Superior temporal gyrus (tissue), 1 donor: ENCODE data around the gene GPR32.
"Not testable (repeated sequence)": the region's sequence is repeated elsewhere in the genome, so short reads cannot be mapped to it uniquely, and the experiment has no call there.

Experiments used
- DNase-seq: peaks from one replicate; pipeline ENCODE4 v3.0.0-alpha.2; 2016; ENCODE audit errors: extremely low spot score

GPR32 gene

DNA sequence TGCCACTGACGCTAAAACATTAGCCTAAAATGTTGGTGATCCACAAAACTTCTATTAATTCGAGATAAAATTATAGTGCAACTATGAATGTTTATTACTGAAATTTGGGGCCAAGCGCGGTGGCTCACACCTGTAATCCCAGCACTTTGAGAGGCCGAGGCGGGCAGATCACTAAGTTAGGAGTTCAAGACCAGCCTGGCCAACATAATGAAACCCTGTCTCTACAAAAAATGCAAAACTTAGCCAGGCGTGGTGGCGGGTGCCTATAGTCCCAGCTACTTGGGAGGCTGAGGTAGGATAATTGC lies 13.5 kb downstream of the GPR32 start:
- not testable (repeated sequence) for DNase-seq

DNA sequence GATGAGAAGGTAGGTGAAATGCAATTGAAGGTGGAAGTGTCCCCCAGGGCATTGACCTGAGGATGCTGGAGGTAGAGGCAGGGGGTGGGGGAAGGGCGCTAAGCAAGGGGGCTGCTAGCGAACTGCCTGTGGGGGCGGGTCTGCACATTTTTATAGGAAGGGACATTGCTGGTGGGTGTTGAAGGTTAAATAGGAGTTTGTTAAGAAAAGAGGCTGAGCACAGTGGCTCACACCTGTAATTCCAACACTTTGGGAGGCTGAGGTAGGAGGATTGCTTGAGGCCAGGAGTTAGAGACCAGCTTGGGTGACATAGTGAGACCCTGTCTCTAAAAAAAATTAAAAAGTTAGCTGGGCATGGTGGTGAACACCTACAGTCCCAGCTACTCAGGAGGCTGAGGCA lies 14.4 kb downstream of the GPR32 start:
- DNase-seq: no peak

- no peak for DNase-seq
Observed at GRCh38 chr19:50785329-50785728, 15.1 kb downstream of the GPR32 start.

- no peak for DNase-seq
Observed at GRCh38 chr19:50790396-50790795, 20.1 kb downstream of the GPR32 start, which contains the start of gene ACP4. Gene ACP4, plus strand, starts transcription at chr19:50790415. Its CDS starts 0 bp downstream, at chr19:50790415.

GRCh38 chr19:50790922-50791467 lies 20.7 kb downstream of the GPR32 start:
- no peak for DNase-seq

DNA sequence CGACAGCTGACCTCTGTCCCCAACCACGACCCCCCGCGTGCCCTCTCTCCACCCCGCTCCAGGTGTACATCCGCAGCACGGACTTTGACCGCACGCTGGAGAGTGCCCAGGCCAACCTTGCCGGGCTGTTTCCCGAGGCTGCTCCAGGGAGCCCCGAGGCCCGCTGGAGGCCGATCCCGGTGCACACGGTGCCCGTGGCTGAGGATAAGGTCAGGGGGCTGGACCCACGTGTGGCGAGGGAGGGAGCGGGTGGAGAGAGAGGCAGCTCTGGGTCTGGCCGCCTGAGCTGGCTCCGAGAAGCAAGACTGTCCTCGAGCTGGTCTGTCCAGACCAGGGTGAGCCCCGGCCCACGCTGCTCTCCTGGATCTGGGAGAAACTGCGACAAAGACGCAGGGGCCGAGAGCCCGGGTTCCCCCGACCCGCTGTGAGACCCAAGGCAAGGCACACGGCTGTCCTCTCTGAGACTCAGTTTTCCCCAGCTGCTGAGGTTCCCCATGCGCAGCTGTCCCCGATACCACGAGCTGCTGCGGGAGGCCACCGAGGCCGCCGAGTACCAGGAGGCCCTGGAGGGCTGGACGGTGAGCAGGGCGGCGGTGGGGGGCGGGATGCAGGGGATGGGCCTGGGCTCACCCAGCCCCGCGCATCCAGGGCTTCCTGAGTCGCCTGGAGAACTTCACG lies 21.5 kb downstream of the GPR32 start:
- DNase-seq: no peak

DNA sequence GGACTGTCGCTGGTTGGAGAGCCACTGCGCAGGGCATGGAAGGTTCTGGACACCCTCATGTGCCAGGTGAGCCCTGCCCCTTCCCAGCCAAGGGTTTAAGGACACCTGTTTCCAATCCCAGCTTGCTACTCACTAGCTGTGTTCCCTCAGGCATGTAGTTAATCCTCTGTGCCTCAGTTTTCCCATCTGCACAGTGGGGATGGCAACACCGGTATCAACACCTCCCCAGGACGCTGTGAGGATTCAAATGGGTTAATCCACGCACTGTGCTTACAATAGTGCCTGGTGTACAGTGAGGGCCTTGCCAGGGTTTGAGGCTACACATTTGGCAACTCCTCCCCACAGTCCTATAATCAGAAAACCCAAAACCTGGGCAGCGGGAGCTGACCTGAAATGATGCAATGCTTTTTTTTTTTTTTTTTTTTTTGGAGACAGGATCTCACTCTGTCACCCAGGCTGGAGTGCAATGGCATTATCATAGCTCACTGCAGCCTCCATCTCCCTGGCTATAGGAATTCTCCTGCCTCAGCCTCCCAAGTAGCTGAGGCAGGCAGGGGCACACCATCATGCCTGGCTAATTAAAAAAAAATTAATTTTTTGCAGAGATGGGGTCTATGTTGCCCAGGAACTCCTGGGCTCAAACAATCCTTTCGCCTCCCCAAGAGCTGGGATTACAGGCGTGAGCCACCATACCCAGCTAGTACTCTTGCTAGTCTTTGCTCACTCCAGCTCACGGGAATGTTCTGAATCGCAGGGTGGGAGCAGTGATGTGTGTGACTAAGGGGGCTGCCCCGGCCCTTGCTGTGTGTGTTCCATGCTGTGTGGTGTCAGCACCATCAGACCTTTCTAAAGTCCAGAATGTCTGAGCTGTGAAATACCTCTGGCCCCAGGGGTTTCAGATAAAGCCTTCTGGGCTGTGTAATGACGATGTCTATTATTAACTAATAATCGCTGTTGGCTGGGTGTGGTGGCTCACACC lies 22.3 kb downstream of the GPR32 start:
- no peak for DNase-seq

- DNase-seq: no peak
Observed at GRCh38 chr19:50793558-50794065, 23.3 kb downstream of the GPR32 start.

- DNase-seq: no peak
Observed at GRCh38 chr19:50794074-50794875, 24.0 kb downstream of the GPR32 start.

DNA sequence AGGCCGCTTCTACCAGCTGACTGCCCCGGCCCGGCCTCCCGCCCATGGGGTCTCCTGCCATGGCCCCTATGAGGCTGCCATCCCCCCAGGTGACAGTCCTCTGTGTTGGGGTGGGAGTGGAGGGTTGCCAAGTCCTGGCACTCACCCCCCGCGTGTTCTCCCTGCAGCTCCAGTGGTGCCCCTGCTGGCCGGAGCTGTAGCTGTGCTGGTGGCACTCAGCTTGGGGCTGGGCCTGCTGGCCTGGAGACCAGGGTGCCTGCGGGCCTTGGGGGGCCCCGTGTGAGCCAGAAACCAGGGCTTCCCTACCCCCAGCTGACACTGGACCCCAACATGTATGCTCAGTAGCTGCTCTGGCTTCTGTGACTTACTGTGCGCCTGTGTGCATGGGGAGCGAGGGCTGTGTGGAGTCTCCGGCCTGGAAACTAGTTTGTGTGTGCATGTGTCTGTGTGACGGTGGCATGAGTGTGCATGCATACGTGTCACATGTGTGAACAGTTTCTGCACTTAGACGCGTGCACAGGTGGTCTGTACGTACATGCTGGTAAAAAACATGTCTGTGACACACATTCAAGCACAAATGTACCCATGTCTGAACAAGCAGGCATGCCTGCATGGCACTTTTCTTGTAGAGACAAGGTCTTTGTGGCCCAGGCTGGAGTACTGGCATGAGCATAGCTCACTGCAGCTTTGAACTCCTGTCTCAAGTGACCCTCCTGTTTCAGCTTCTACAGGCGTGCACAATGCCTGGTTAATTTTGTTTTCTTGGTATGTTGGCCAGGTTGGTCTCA lies 24.8 kb downstream of the GPR32 start:
- no peak for DNase-seq

DNA sequence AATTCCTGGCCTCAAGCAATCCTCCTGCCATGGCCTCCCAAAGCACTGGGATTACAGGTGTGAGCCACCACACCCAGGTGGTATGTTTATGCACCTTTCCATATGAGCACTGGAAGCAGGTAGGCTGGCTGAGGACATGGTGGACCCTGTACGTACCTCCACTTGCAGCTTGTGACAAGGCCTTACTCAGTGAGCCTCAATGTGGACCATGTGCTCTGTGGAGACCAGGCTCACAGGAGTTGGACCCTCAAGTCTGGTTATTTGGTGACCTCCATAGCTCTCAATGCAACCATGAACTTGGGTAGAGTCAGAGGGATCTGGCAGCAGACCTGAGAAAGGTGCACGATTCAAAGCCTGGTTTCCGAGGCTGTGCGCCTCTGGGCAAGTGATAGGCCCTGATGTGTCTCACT lies 25.4 kb downstream of the GPR32 start:
- no peak for DNase-seq

DNA sequence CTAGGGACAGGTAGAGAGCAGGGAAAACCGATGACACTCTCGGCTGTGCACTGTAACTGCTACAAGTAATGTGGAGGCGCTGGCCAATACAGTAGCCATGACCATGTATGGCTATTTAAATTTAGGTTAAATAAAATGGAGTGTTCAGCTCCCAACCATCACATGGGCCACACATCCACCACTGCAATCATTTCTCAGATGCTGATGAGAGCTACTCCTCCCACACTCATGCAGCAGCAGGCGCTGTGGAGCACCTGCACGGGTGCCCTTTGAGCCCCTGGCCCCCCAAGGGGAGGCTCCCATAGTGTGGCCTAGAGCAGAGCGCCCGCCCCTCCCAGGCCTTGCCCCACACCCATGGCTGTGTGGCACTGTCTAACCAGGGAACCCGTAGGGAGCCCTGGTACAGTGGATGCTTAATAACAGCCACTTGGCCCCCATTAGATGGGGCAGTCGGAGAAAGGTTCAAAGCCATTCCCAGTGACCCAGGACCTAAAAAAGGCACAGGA lies 25.9 kb downstream of the GPR32 start:
- no peak for DNase-seq

DNA sequence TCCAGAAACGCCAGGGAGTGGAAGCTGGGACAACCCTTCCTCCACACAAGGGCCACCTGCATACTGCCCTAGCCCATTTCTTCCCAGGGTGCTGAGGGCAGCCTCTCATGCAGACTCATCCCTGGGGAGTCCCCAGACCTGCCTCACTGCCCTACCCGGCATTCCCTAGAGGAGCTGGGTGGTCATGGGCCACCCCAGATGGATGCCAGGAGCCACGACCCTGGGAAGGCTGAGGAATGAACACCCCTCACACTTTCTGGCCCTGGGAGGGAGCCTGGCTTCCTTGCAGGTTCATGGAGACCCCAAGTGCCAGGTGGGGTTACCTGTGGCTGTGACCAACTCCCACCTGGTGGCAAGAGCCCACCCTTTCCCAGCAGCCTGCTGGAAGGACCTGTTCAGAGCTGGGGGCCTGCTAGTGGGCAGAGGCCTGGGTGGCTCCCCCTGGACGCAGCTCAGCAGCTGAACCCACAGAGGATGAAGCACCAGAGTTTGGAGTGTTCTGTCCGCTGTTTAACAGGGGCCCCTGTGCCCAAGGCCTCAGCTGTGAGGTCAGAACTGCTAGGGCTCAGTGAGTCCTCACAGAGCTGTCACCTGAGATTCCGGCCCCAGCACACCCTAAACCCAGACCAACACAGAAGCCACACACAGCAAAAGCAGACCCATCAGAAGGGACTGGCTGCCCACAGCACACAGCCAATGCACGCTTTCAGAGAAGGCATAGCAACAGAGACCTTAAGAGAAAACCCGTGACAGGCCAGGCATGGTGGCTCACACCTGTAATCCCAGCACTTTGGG lies 26.6 kb downstream of the GPR32 start:
- DNase-seq: no peak

- no peak for DNase-seq
Observed at GRCh38 chr19:50797429-50797780, 27.1 kb downstream of the GPR32 start.

DNA sequence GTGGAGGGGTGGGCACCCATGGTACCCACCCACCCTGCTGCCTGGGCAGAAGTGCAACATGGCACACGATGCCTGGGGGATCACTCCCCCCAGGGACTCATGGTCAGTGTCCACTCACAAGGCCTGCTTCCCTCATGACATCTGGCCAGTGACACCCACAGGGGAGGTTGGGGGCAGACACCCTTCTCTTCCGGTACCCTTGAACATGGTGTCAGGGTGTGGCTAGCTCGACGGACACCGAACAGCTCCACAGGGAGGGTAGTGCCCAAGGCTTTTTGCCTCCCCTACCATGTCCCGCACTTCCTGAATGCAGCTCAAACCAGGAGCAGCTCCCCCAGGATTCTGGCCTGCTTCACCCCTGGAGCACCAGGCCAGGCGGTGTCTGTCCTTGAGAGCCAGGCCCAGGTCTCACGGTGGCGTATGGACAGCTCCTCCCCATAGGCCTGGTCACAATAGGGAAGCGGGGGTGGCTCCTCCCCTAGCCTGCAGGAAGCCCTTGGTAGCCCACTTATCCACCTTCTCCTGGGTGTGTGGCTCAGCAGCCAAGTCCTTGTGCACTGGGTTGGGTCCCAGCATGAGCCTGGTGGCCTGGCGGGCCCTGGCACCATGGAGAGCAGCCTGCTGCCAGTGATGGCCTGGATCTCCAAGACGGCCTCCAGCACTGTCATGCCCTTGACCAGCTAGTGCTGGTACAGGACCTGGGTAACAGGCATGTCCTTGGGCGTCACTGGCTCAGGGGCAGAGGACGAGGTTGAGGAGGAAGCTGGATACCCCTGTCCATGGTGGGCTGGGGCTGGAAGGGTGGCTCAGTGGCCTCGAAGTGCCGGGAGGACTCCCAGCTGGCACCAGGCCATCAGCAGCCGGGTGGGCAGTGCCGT lies 27.8 kb downstream of the GPR32 start:
- no peak for DNase-seq

DNA sequence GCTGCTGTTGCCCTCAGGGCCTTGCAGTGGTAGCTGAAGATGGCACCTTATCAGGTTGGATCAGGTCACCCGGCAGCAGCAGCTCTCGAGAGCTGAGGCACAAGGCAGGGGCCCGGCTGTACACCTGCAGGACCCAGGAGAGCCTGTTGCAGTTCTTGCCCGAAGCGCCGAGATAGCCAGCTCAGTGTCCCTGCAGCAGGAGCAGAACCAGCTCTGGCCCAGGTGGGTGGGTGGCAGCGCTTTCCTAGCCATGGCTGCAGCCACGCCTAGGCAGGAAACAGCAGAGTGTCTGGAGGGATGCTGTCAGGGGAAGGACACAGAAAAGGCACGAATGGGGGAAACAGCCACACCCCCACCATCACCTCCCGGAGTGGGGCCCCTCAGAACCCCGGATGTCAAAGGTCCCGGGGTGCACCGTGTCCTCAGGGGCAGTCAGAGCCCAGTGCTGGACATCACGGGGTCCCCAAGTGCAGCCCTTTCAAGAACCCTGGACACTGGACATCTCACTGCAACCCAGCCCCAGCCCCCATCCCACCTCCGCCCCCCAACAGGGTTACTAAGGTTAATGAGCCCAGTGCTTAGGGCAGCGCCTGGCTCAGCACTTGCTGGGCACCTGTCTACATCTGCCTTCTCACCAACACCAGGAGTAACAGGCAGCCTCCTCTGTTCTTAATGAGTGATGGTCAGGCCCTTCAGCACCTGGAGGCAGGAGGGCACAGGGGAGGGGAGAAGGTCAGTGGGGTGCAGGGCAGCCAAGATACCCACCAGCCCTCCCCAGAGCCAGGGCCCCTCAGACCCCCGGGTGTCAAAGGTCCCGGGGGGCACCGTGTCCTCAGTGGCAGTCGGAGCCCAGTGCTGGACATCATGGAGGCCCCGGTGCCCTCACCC lies 28.6 kb downstream of the GPR32 start:
- DNase-seq: no peak

DNA sequence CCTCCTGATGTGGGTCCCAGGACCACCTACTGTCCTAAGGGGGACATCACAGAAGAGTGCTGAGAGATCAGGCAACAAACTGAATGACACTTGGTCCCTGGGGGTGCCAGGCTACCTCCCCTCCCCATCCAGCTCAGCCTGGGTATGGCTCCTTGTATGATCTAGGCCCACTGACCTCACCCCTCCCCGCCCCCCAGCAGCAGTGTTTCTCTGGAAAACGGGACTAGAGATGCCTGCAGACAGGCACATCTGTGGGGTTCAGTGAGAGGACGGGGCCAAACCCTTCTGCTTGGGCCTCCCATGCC lies 29.2 kb downstream of the GPR32 start:
- no peak for DNase-seq

DNA sequence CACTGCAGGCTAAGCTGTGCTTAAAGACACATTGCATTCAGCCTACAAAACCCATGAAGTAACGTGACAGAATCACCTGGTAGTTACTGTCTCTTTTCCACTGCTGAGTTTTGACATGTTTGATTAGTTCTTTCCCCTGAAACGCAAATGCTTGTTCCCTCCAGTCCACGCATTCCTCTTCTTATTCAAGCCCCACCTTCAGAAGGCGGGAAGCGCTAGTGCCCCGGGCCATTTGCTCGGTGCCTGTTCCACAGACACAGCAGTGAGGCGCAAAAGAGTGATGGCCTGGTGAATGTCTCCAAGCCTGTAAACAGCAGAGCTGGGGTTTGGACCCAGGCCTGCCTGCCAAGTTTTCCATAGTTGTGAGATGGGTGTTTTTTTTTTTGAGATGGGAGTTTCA lies 30.8 kb downstream of the GPR32 start:
- DNase-seq: no peak
